Spleen (tissue), 11 donors: ENCODE results near the gene KCNJ5. TPM values are rescaled to one million over a fixed set of nuclear protein-coding genes. Genes with fewer than 3 reads are reported as not detected.

Experiments
- DNase-seq: peaks from one replicate; pipeline ENCODE4 v3.0.0-alpha.2; 2020
- H3K27ac ChIP-seq, 8 donors: fragments of 200-600 bp; sonication (generic) in 7 of 8; 1 replicate in 4 of 8; 2 replicates in 4 of 8; pipeline versions ENCODE4 v1.5.0 to v1.8.0; 2016 to 2021; ENCODE audit warnings: inconsistent platforms in 4 of 8, mild to moderate bottlenecking in 4 of 8, moderate library complexity in 1 of 8
- H3K27me3 ChIP-seq, 7 donors: fragments of 200-600 bp; sonication (generic) in 6 of 7; replicated peaks in 1 of 7; 1 replicate in 4 of 7; 2 replicates in 3 of 7; pipeline versions ENCODE4 v1.5.0 to v1.8.0; 2016 to 2021; ENCODE audit warnings: inconsistent platforms in 3 of 7, mild to moderate bottlenecking in 1 of 7
- H3K36me3 ChIP-seq, 6 donors: fragments of 200-600 bp; sonication (generic) in 5 of 6; 1 replicate in 4 of 6; 2 replicates in 2 of 6; pipeline versions ENCODE4 v1.5.0 to v1.8.0; 2016 to 2021; ENCODE audit warnings: inconsistent platforms in 2 of 6
- H3K4me1 ChIP-seq, 6 donors: fragments of 200-600 bp; sonication (generic) in 5 of 6; 1 replicate in 3 of 6; 2 replicates in 3 of 6; pipeline versions ENCODE4 v1.5.0 to v1.8.0; 2016 to 2021; ENCODE audit warnings: inconsistent platforms in 3 of 6
- H3K4me3 ChIP-seq, 8 donors: fragments of 200-600 bp; sonication (generic) in 7 of 8; 1 replicate in 4 of 8; 2 replicates in 4 of 8; pipeline versions ENCODE4 v1.5.0 to v1.8.0; 2016 to 2021; ENCODE audit warnings: inconsistent platforms in 4 of 8, mild to moderate bottlenecking in 4 of 8, moderate library complexity in 2 of 8
- H3K9me3 ChIP-seq, 8 donors: fragments of 200-600 bp; sonication (generic) in 7 of 8; 1 replicate in 4 of 8; 2 replicates in 4 of 8; pipeline versions ENCODE4 v1.5.0 to v1.8.0; 2016 to 2021; ENCODE audit warnings: inconsistent platforms in 4 of 8
- POLR2A ChIP-seq, 3 donors: fragments of 450-650 bp; IDR thresholded peaks; one replicate each; pipeline ENCODE4 v1.5.1; 2017; ENCODE audit warnings: antibody characterized with exemption in 3 of 3, mild to moderate bottlenecking in 1 of 3
- POLR2AphosphoS5 ChIP-seq, 3 donors: sonication (generic); formaldehyde crosslinking; IDR thresholded peaks; one replicate each; pipeline ENCODE4 v1.5.1; 2017; ENCODE audit warnings: antibody characterized with exemption in 3 of 3
- WGBS, 5 donors: extraction: QIAGEN DNeasy Blood & Tissue Kit in 3 of 5; methylation state at CpG; one replicate each; pipeline versions ENCODE4 v1.1.5 to v1.1.7; 2013 to 2018; 5-methylcytosine and 5-hydroxymethylcytosine counted together
- intact Hi-C: fragments of 100-400 bp; cut with DNase I; formaldehyde crosslinking; loops from one replicate; pipeline ENCODE4 v1.15.0; 2023; ENCODE audit warnings: low total_unique reads
- polyA plus RNA-seq, 3 donors: library from polyadenylated mRNA; stranded (reverse); fragments of 200-250 nt; gene quantifications; one replicate each; pipeline ENCODE4 v1.2.1, GENCODE V29; 2013
- total RNA-seq, 7 donors: library from RNA; depleted of rRNA in 3 of 7; stranded (reverse); fragments of >200 nt in 3 of 7; fragmentation: NEBNext Ultra II Directional in 4 of 7; extraction: Animal tissue kit (Norgen Biotek cat#: 25700) in 4 of 7; gene quantifications; one replicate each; pipeline versions ENCODE4 v1.1.0 to v1.2.1, GENCODE V29; 2016 to 2021
- TF ChIP-seq, protein P1 (sequence below), 11 experiments: fragments of 200-600 bp in 7 of 11; fragments of 450-650 bp in 4 of 11; sonication (generic) in 4 of 11; IDR thresholded peaks in 8 of 11; conservative IDR thresholded peaks in 3 of 11; 1 replicate in 7 of 11; 2 replicates in 4 of 11; pipeline versions ENCODE4 v1.4.0 to v1.8.0; 2016 to 2021; ENCODE audit warnings: antibody characterized with exemption in 11 of 11, inconsistent platforms in 4 of 11, mild to moderate bottlenecking in 1 of 11
- donor health status: healthy with polysubstance abuse.
- donor health status: DM: no; HTN: no; CAD: no; lungs with moderate emphysema.
- donor health status: DM: no; HTN: no; CAD: no.
- donor health status: Bipolar disorder and iron deficiency.
- donor health status: healthy.
- donor health status: DM: no; HTN: no; CAD: no.
- donor health status: DM: yes; HTN: yes; CAD: no.

Gene KCNJ5
- total and polyA plus RNA-seq, 10 donors: 0.42 to 45.4 (median 12.0) TPM

GRCh38 chr11:128884054-128884453 lies 7.1 kb upstream of the KCNJ5 start:
- Histone ChIP-seq H3K4me3 (no peak overlapping the region), H3K36me3 (no peaks in the 10 kb centered on the region), H3K27ac (no peak overlapping the region), H3K9me3 (no peaks in the 10 kb centered on the region), H3K4me1 (peaks cover 0 to 18% (median 0%) of the 10 kb centered on the region in 6 donors), H3K27me3 (peaks cover 0 to 81% (median 0%) of the 10 kb centered on the region in 7 donors)
- TF ChIP-seq POLR2A (IDR thresholded peaks at IDR 0.05) (no peak), POLR2AphosphoS5 (IDR thresholded peaks at IDR 0.05) (no peak)
- TF ChIP-seq, protein P1, sequence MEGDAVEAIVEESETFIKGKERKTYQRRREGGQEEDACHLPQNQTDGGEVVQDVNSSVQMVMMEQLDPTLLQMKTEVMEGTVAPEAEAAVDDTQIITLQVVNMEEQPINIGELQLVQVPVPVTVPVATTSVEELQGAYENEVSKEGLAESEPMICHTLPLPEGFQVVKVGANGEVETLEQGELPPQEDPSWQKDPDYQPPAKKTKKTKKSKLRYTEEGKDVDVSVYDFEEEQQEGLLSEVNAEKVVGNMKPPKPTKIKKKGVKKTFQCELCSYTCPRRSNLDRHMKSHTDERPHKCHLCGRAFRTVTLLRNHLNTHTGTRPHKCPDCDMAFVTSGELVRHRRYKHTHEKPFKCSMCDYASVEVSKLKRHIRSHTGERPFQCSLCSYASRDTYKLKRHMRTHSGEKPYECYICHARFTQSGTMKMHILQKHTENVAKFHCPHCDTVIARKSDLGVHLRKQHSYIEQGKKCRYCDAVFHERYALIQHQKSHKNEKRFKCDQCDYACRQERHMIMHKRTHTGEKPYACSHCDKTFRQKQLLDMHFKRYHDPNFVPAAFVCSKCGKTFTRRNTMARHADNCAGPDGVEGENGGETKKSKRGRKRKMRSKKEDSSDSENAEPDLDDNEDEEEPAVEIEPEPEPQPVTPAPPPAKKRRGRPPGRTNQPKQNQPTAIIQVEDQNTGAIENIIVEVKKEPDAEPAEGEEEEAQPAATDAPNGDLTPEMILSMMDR (IDR thresholded peaks at IDR 0.05 in 8 of 11, conservative IDR thresholded peaks at IDR 0.05 in 3 of 11): no peak
- intact Hi-C loops: loop anchor here (2.0 kb wide), 1 partner anchor 73 kb away; no protein-coding TSS in a partner anchor
- no peak for DNase-seq
- 21 to 33% (median 27%) methylated on average over 4 of the region's 4 CpGs for WGBS, 5 donors

- WGBS, 5 donors: 26 to 31% (median 28%) methylated on average over 12 of the region's 12 CpGs
- no peaks in the 10 kb centered on the region for H3K36me3 ChIP-seq
- H3K27me3 ChIP-seq: peaks cover 0 to 81% (median 2%) of the 10 kb centered on the region in 7 donors
- no peak for DNase-seq
- H3K9me3 ChIP-seq: no peaks in the 10 kb centered on the region
- H3K4me3 ChIP-seq: no peak overlapping the region
- peaks cover 0 to 19% (median 0%) of the 10 kb centered on the region in 6 donors for H3K4me1 ChIP-seq
- no peak for TF ChIP-seq POLR2A (IDR thresholded peaks at IDR 0.05)
- TF ChIP-seq POLR2AphosphoS5 (IDR thresholded peaks at IDR 0.05): no peak
- TF ChIP-seq, protein P1 (IDR thresholded peaks at IDR 0.05 in 8 of 11, conservative IDR thresholded peaks at IDR 0.05 in 3 of 11): peak; percentile 63 to 87 (median 78)
- intact Hi-C loops: loop anchor here (2.0 kb wide), 1 partner anchor 72 kb away; no protein-coding TSS in a partner anchor
- no peak overlapping the region for H3K27ac ChIP-seq
These were observed 6.3 kb upstream of the KCNJ5 start for GRCh38 chr11:128884703-128885338.

DNA sequence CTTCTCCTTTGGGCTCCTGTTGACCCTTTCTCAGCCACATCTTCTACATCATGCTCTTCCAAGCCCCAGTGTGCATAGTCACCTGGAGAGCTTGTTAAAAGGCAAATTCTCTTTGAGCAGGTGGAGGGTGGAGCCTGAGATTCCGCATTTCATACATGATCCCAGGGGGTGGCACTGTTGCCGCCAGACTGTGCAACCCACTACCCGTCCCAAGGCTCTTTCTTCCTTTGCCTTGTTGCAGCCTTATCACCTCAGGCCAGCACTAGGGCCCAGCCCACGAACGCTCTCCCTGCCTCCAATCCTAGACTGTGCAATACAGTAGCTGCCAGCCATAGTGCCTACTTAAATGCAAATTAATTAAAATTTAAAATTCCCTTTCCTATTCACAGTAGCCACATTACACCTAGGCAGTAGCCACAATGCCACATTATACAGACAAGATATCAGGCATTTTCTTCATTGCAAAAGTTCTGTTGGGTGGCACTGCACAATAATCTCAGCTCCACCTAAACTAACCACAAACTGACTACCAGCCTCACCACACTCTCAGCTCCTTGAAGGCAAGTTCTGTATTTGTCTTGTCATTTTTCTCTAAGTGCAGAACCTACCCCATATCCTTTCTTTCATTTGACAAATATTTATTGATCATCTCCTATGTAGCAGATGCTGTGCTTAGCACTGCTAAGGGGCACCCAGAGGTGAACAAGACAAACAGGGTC lies 4.6 kb upstream of the KCNJ5 start:
- intact Hi-C loops: no loop called here
- Histone ChIP-seq H3K4me3 (no peak overlapping the region), H3K27ac (no peak overlapping the region), H3K27me3 (peaks cover 0 to 84% (median 15%) of the 10 kb centered on the region in 7 donors), H3K4me1 (peaks cover 3 to 37% (median 15%) of the 10 kb centered on the region in 6 donors), H3K36me3 (no peaks in the 10 kb centered on the region), H3K9me3 (no peaks in the 10 kb centered on the region)
- 10 to 21% (median 16%) methylated on average over 5 of the region's 5 CpGs for WGBS, 5 donors
- TF ChIP-seq POLR2AphosphoS5 (IDR thresholded peaks at IDR 0.05): no peak
- TF ChIP-seq, protein P1 (IDR thresholded peaks at IDR 0.05 in 8 of 11, conservative IDR thresholded peaks at IDR 0.05 in 3 of 11): peak in 2 of 11 experiments; percentile 20 to 31
- DNase-seq: no peak
